DOHH2 (cell line): ENCODE measurements around the gene ACAD9.
"Not testable (repeated sequence)": the region's sequence is repeated elsewhere in the genome, so short reads cannot be mapped to it uniquely, and the experiment has no call there.

Source experiments
- CTCF ChIP-seq: fragments of 200-600 bp; sonication (generic); IDR thresholded peaks from one replicate; pipeline ENCODE4 v1.5.1; 2014; ENCODE audit warnings: antibody characterized with exemption, mild to moderate bottlenecking, low read depth, low read length; ENCODE audit not compliant: poor library complexity, severe bottlenecking
- EZH2phosphoT487 ChIP-seq: fragments of 200-600 bp; sonication (generic); IDR thresholded peaks from 2 replicates; pipeline ENCODE4 v1.6.1; 2017; ENCODE audit warnings: borderline replicate concordance, mild to moderate bottlenecking, antibody characterized with exemption, low read length, moderate library complexity, mixed read lengths

DNA sequence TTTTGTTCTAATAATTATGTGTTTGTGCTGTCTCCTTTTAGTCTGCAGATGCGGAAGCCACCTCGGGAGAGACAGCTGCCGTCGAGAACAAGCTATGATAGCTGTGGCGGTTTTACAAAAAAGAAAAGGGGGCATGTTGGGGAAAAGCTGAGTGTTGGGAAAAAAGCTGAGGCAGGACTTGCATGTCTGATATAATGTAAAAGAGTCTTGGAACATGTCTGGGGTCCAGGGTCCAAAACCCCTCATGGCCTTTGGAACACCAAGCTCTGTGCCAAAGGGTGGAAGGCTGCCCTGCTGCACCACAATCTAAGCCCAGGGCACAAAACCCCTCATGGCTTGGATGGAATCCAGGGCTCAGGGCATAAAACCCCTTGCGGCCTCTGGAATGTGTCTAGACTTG, 44.6 kb downstream of the ACAD9 start:
- TF ChIP-seq CTCF, EZH2phosphoT487: not testable (repeated sequence)
